ENCODE data around the gene SPAG16.

SPAG16 gene

GRCh38 chr2:213959589-213959988, 675.3 kb downstream of the SPAG16 start:
- H3K9me2 ChIP-seq (replicated peaks; ENCODE audit: insufficient read depth, low read length) = no peaks in the 10 kb centered on the region
- no peaks in the 10 kb centered on the region for H3K9me3 ChIP-seq (ENCODE audit: insufficient read depth, low read length)
- H3K36me3 ChIP-seq (ENCODE audit: low read length) = no peaks in the 10 kb centered on the region
- H3K27me3 ChIP-seq (ENCODE audit: low read length) = no peaks in the 10 kb centered on the region
- no peaks in the 10 kb centered on the region for H3F3A ChIP-seq (ENCODE audit: insufficient read depth)
- no peak overlapping the region for H3K4me3 ChIP-seq (ENCODE audit: insufficient read depth, low read length, poor library complexity, severe bottlenecking)
- H3K27ac ChIP-seq (ENCODE audit: low read depth, low read length) = no peak overlapping the region
- no peak overlapping the region for H2AFZ ChIP-seq (ENCODE audit: low read depth, low read length, severe bottlenecking)
- H4K20me1 ChIP-seq (ENCODE audit: low read depth, low read length) = no peaks in the 10 kb centered on the region
- H3K79me2 ChIP-seq (ENCODE audit: insufficient read depth, low read length) = no peaks in the 10 kb centered on the region
- no peak for TF ChIP-seq EZH2phosphoT487 (conservative IDR thresholded peaks at IDR 0.05; ENCODE audit: low read length)
- no peak for TF ChIP-seq CTCF (IDR thresholded peaks at IDR 0.05; ENCODE audit: insufficient read depth, low read length, poor library complexity, severe bottlenecking)
- no peak overlapping the region for H3K4me2 ChIP-seq (ENCODE audit: low read depth, low read length, poor library complexity, severe bottlenecking)
- no peak overlapping the region for H3K9ac ChIP-seq (ENCODE audit: low read length)

GRCh38 chr2:213971536-213971935, 687.3 kb downstream of the SPAG16 start:
- Histone ChIP-seq H2AFZ (ENCODE audit: low read depth, low read length, severe bottlenecking) (no peak overlapping the region), H3K27me3 (ENCODE audit: low read length) (no peaks in the 10 kb centered on the region), H4K20me1 (ENCODE audit: low read depth, low read length) (no peaks in the 10 kb centered on the region), H3K79me2 (ENCODE audit: insufficient read depth, low read length) (no peaks in the 10 kb centered on the region), H3K9me2 (replicated peaks; ENCODE audit: insufficient read depth, low read length) (no peaks in the 10 kb centered on the region), H3K4me2 (ENCODE audit: low read depth, low read length, poor library complexity, severe bottlenecking) (no peak overlapping the region), H3K27ac (ENCODE audit: low read depth, low read length) (no peak overlapping the region), H3F3A (ENCODE audit: insufficient read depth) (no peaks in the 10 kb centered on the region), H3K36me3 (ENCODE audit: low read length) (no peaks in the 10 kb centered on the region), H3K9me3 (ENCODE audit: insufficient read depth, low read length) (no peaks in the 10 kb centered on the region), H3K9ac (ENCODE audit: low read length) (no peak overlapping the region), H3K4me3 (ENCODE audit: insufficient read depth, low read length, poor library complexity, severe bottlenecking) (no peak overlapping the region)
- no peak for TF ChIP-seq CTCF (IDR thresholded peaks at IDR 0.05; ENCODE audit: insufficient read depth, low read length, poor library complexity, severe bottlenecking)
- TF ChIP-seq EZH2phosphoT487 (conservative IDR thresholded peaks at IDR 0.05; ENCODE audit: low read length) = no peak

GRCh38 chr2:213980883-213981282, 696.6 kb downstream of the SPAG16 start:
- Histone ChIP-seq H3K79me2 (ENCODE audit: insufficient read depth, low read length) (no peaks in the 10 kb centered on the region), H3K9ac (ENCODE audit: low read length) (no peak overlapping the region), H3K27ac (ENCODE audit: low read depth, low read length) (no peak overlapping the region), H3F3A (ENCODE audit: insufficient read depth) (no peaks in the 10 kb centered on the region), H3K36me3 (ENCODE audit: low read length) (no peaks in the 10 kb centered on the region), H3K9me3 (ENCODE audit: insufficient read depth, low read length) (no peaks in the 10 kb centered on the region), H3K27me3 (ENCODE audit: low read length) (no peaks in the 10 kb centered on the region), H3K9me2 (replicated peaks; ENCODE audit: insufficient read depth, low read length) (no peaks in the 10 kb centered on the region), H3K4me2 (ENCODE audit: low read depth, low read length, poor library complexity, severe bottlenecking) (no peak overlapping the region), H3K4me3 (ENCODE audit: insufficient read depth, low read length, poor library complexity, severe bottlenecking) (no peak overlapping the region), H2AFZ (ENCODE audit: low read depth, low read length, severe bottlenecking) (no peak overlapping the region), H4K20me1 (ENCODE audit: low read depth, low read length) (no peaks in the 10 kb centered on the region)
- TF ChIP-seq EZH2phosphoT487 (conservative IDR thresholded peaks at IDR 0.05; ENCODE audit: low read length) (no peak), CTCF (IDR thresholded peaks at IDR 0.05; ENCODE audit: insufficient read depth, low read length, poor library complexity, severe bottlenecking) (no peak)
